ENCODE results near the gene GPR108. TPM values are rescaled to one million over a fixed set of nuclear protein-coding genes. Genes with fewer than 3 reads are reported as not detected.

GPR108 gene
- total and polyA plus RNA-seq, 2 of the 13 experiments (the other 11 are each of a cell fraction or from before 2014, with no cell fraction given), result 36.4 to 63.0 TPM

DNA sequence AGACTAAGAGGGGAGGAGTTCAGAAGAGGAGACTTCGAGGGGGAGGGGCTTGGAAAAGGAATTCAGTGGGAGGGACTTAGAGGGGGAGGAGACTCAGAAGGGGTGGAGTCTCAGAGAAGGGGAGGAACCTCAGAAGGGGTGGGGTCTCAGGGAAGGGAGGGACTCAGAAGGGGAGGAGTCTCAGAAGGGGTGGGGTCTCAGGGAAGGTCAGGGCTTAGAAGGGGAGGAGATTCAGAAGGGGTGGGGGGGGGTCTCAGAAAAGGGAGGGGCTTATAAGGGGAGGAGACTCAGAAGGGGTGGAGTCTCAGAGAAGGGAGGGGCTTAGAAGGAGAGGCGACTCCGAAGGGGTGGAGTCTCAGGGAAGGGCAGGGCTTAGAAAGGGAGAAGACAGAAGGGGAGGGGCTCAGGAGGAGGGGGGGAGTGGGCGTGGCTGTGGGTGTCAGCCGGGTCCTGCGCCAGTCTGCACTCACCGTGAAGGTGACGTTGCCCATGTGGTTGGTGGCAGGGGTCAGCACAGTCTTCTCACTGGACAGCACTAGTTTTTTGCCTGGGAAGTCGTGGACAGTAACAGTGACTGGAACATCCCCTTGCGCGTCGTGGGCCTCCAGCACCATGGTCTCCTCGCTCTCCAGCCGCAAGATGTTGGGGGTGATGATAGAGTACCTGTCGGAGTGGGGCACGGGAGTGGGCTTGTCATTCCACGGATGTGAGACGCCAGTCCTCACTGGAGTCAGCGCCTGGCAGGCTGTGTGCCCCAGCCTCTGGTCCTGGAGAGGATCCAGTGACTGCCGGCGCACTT is 18.4 kb downstream of the GPR108 start (continued):
- TF ChIP-seq NPAS2 (CRISPR knock-in tag; IDR thresholded peaks at IDR 0.05; ENCODE audit: borderline replicate concordance) (no peak), ZNF749 (CRISPR knock-in tag; IDR thresholded peaks at IDR 0.05; ENCODE audit: borderline replicate concordance) (no peak), AHR (CRISPR knock-in tag; IDR thresholded peaks at IDR 0.05) (peak; percentile 89; the same call in 1 of the 2 replicates), TOE1 (CRISPR knock-in tag; IDR thresholded peaks at IDR 0.05) (no peak), KLF9 (CRISPR knock-in tag; IDR thresholded peaks at IDR 0.05; ENCODE audit: low read depth) (peak; percentile 61; the same call in 1 of the 2 replicates), ZNF724P (CRISPR knock-in tag; IDR thresholded peaks at IDR 0.05; ENCODE audit: borderline replicate concordance) (no peak), HMG20B (CRISPR knock-in tag; conservative IDR thresholded peaks at IDR 0.05) (no peak), ZNF768 (CRISPR knock-in tag; IDR thresholded peaks at IDR 0.05) (peak; percentile 56; the same call in 1 of the 2 replicates), JARID2 (CRISPR knock-in tag; IDR thresholded peaks at IDR 0.05; ENCODE audit: insufficient replicate concordance) (no peak), ZNF260 (CRISPR knock-in tag; IDR thresholded peaks at IDR 0.05; ENCODE audit: borderline replicate concordance, low read depth) (no peak), ZNF772 (CRISPR knock-in tag; IDR thresholded peaks at IDR 0.05) (peak; percentile 70; the same call in 1 of the 2 replicates), ZBTB1 (CRISPR knock-in tag; IDR thresholded peaks at IDR 0.05; ENCODE audit: borderline replicate concordance) (no peak), HNRNPL (IDR thresholded peaks at IDR 0.05; ENCODE audit: low read depth, low read length) (peak; percentile 90; the same call in 1 of the 2 replicates), KDM5B (CRISPR knock-in tag; IDR thresholded peaks at IDR 0.05; ENCODE audit: borderline replicate concordance) (peak; percentile 64), ZC3H4 (CRISPR knock-in tag; IDR thresholded peaks at IDR 0.05; ENCODE audit: borderline replicate concordance) (peak; percentile 88; the same call in 1 of the 2 replicates), ZNF670 (CRISPR knock-in tag; IDR thresholded peaks at IDR 0.05; ENCODE audit: borderline replicate concordance) (no peak), KLF6 (CRISPR knock-in tag; IDR thresholded peaks at IDR 0.05) (peak; percentile 37; the same call in 1 of the 2 replicates), HOXD1 (CRISPR knock-in tag; IDR thresholded peaks at IDR 0.05) (0 out of 2 replicates have a peak, but pooled peaks have one; percentile 25), ERF (CRISPR knock-in tag; IDR thresholded peaks at IDR 0.05) (peak; percentile 63; the same call in 1 of the 2 replicates), EED (CRISPR knock-in tag; IDR thresholded peaks at IDR 0.05) (0 out of 2 replicates have a peak, but pooled peaks have one; percentile 54), DR1 (CRISPR knock-in tag; IDR thresholded peaks at IDR 0.05) (no peak), GABPA (IDR thresholded peaks at IDR 0.05; ENCODE audit: low read depth, low read length) (no peak), GABPA (CRISPR knock-in tag; IDR thresholded peaks at IDR 0.05; ENCODE audit: low read depth) (no peak)
- TF ChIP-seq, protein P1, sequence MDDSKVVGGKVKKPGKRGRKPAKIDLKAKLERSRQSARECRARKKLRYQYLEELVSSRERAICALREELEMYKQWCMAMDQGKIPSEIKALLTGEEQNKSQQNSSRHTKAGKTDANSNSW (CRISPR knock-in tag; IDR thresholded peaks at IDR 0.05; ENCODE audit: borderline replicate concordance), result no peak
- TF ChIP-seq, protein P2, sequence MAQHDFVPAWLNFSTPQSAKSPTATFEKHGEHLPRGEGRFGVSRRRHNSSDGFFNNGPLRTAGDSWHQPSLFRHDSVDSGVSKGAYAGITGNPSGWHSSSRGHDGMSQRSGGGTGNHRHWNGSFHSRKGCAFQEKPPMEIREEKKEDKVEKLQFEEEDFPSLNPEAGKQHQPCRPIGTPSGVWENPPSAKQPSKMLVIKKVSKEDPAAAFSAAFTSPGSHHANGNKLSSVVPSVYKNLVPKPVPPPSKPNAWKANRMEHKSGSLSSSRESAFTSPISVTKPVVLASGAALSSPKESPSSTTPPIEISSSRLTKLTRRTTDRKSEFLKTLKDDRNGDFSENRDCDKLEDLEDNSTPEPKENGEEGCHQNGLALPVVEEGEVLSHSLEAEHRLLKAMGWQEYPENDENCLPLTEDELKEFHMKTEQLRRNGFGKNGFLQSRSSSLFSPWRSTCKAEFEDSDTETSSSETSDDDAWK (CRISPR knock-in tag; IDR thresholded peaks at IDR 0.05), result no peak
- TF ChIP-seq, protein P3, sequence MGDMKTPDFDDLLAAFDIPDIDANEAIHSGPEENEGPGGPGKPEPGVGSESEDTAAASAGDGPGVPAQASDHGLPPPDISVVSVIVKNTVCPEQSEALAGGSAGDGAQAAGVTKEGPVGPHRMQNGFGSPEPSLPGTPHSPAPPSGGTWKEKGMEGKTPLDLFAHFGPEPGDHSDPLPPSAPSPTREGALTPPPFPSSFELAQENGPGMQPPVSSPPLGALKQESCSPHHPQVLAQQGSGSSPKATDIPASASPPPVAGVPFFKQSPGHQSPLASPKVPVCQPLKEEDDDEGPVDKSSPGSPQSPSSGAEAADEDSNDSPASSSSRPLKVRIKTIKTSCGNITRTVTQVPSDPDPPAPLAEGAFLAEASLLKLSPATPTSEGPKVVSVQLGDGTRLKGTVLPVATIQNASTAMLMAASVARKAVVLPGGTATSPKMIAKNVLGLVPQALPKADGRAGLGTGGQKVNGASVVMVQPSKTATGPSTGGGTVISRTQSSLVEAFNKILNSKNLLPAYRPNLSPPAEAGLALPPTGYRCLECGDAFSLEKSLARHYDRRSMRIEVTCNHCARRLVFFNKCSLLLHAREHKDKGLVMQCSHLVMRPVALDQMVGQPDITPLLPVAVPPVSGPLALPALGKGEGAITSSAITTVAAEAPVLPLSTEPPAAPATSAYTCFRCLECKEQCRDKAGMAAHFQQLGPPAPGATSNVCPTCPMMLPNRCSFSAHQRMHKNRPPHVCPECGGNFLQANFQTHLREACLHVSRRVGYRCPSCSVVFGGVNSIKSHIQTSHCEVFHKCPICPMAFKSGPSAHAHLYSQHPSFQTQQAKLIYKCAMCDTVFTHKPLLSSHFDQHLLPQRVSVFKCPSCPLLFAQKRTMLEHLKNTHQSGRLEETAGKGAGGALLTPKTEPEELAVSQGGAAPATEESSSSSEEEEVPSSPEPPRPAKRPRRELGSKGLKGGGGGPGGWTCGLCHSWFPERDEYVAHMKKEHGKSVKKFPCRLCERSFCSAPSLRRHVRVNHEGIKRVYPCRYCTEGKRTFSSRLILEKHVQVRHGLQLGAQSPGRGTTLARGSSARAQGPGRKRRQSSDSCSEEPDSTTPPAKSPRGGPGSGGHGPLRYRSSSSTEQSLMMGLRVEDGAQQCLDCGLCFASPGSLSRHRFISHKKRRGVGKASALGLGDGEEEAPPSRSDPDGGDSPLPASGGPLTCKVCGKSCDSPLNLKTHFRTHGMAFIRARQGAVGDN (CRISPR knock-in tag; IDR thresholded peaks at IDR 0.05), result peak; percentile 82
